ENCODE results near the gene ICA1. TPM values are rescaled to one million over a fixed set of nuclear protein-coding genes. Genes with fewer than 3 reads are reported as not detected.

Gene ICA1
- total and polyA plus RNA-seq, 2 donors (not counting 3 experiments of a cell fraction or from before 2014, with no cell fraction given) = 19.0 to 47.1 TPM

DNA sequence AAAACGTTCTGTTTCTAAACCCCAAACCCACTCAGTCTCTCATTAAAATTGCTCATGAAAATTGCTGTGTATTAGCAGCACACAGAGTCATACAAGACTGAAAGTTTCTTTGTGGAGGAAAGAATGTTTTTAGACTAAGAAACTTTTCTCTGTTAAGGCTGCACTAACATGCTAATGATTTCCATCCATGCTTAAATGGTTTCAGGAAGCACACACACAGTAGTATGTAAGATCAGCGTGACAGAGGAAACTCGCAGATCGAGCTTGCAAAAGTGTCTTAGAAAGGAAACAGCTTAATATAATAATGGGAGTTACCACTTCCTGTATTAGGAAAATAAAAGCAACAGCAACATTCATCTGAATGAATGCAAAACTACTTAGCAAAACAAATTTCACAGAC is 112.7 kb downstream of the ICA1 start:
- Histone ChIP-seq H3K4me3 (replicated peaks in 1 of 3; ENCODE audit: insufficient read depth in 1 of 3, low read depth in 1 of 3, low read length in 3 of 3) (no peak overlapping the region), H3K79me2 (ENCODE audit: control insufficient read depth, insufficient read depth, low read length) (no peaks in the 10 kb centered on the region), H3K27me3 (ENCODE audit: control insufficient read depth in 2 of 2, insufficient read depth in 2 of 2, low read length in 2 of 2) (no peaks in the 10 kb centered on the region), H3K4me1 (ENCODE audit: control insufficient read depth, extremely low read depth, insufficient read depth, low read length) (peaks cover 11% of the 10 kb centered on the region), H3K9ac (replicated peaks; ENCODE audit: extremely low read depth, insufficient read depth, low read length) (no peak overlapping the region), H3K27ac (ENCODE audit: insufficient read depth, low read depth, low read length) (no peak overlapping the region), H3K36me3 (ENCODE audit: control insufficient read depth in 2 of 2, extremely low read depth in 1 of 2, insufficient read depth in 2 of 2, low read length in 2 of 2) (no peaks in the 10 kb centered on the region), H4K20me1 (replicated peaks; ENCODE audit: control insufficient read depth, extremely low read depth, insufficient read depth, low read length) (no peaks in the 10 kb centered on the region), H3K9me1 (replicated peaks; ENCODE audit: control insufficient read depth, extremely low read depth, insufficient read depth, low read length) (no peaks in the 10 kb centered on the region), H2AFZ (ENCODE audit: low read depth, low read length) (no peak overlapping the region), H3K4me2 (ENCODE audit: insufficient read depth, low read length) (peak overlapping the region; percentile 5), H3K9me3 (replicated peaks; ENCODE audit: control insufficient read depth, insufficient read depth, low read length) (no peaks in the 10 kb centered on the region)
- ChIA-PET POLR2A (no interaction called here), CTCF (interaction anchor here (0.7 to 1.4 kb wide), 4 partner anchors 9 to 41 kb away, joined by 3 to 4 read pairs (median 4); no protein-coding TSS in a partner anchor)
- no TSS peak for BruUV-seq (replicated peaks)
- dilution Hi-C loops (cut with MboI; ENCODE audit: extremely low pct_ligation_motif_present, low sequenced_read_pairs) = no loop called here
- peak; percentile 63 for DNase-seq (ENCODE audit: low read depth, low spot score)
- intact Hi-C loops (cut with micrococcal nuclease) = no loop called here
- FAIRE-seq = peak; percentile 70
- no peak for TF ChIP-seq MYC (IDR thresholded peaks at IDR 0.05; ENCODE audit: low read depth, low read length)

GRCh38 chr7:8147760-8148463 is 114.1 kb downstream of the ICA1 start:
- BruUV-seq (replicated peaks) = no TSS peak
- Histone ChIP-seq H3K4me2 (ENCODE audit: insufficient read depth, low read length) (no peak overlapping the region), H3K27me3 (ENCODE audit: control insufficient read depth in 2 of 2, insufficient read depth in 2 of 2, low read length in 2 of 2) (no peaks in the 10 kb centered on the region), H3K9me1 (replicated peaks; ENCODE audit: control insufficient read depth, extremely low read depth, insufficient read depth, low read length) (no peaks in the 10 kb centered on the region), H3K4me1 (ENCODE audit: control insufficient read depth, extremely low read depth, insufficient read depth, low read length) (peaks cover 11% of the 10 kb centered on the region), H3K9me3 (replicated peaks; ENCODE audit: control insufficient read depth, insufficient read depth, low read length) (no peaks in the 10 kb centered on the region), H3K79me2 (ENCODE audit: control insufficient read depth, insufficient read depth, low read length) (no peaks in the 10 kb centered on the region), H4K20me1 (replicated peaks; ENCODE audit: control insufficient read depth, extremely low read depth, insufficient read depth, low read length) (no peaks in the 10 kb centered on the region), H3K36me3 (ENCODE audit: control insufficient read depth in 2 of 2, extremely low read depth in 1 of 2, insufficient read depth in 2 of 2, low read length in 2 of 2) (peaks cover 0 to 5% of the 10 kb centered on the region in 2 experiments), H2AFZ (ENCODE audit: low read depth, low read length) (no peak overlapping the region), H3K4me3 (replicated peaks in 1 of 3; ENCODE audit: insufficient read depth in 1 of 3, low read depth in 1 of 3, low read length in 3 of 3) (no peak overlapping the region), H3K9ac (replicated peaks; ENCODE audit: extremely low read depth, insufficient read depth, low read length) (no peak overlapping the region), H3K27ac (ENCODE audit: insufficient read depth, low read depth, low read length) (no peak overlapping the region)
- DNase-seq (ENCODE audit: low read depth, low spot score) (no peak), FAIRE-seq (no peak)
- ChIA-PET CTCF (no interaction called here), POLR2A (no interaction called here)
- dilution Hi-C loops (cut with MboI; ENCODE audit: extremely low pct_ligation_motif_present, low sequenced_read_pairs) = no loop called here
- intact Hi-C loops (cut with micrococcal nuclease) = no loop called here
- no peak for TF ChIP-seq FOS (IDR thresholded peaks at IDR 0.05; ENCODE audit: borderline replicate concordance, insufficient read depth, low read length)
- no peak for TF ChIP-seq POLR2A (IDR thresholded peaks at IDR 0.05; ENCODE audit: low read depth, low read length)
- TF ChIP-seq MYC (IDR thresholded peaks at IDR 0.05; ENCODE audit: low read depth, low read length) = no peak
- TF ChIP-seq GATA2 (IDR thresholded peaks at IDR 0.05; ENCODE audit: insufficient read depth, insufficient read length, low read depth, low read length) = no peak
- TF ChIP-seq CTCF (IDR thresholded peaks at IDR 0.05; ENCODE audit: extremely low read depth in 1 of 2, insufficient read depth in 1 of 2, low read depth in 1 of 2, low read length in 2 of 2) = no peak
- no peak for TF ChIP-seq EZH2 (IDR thresholded peaks at IDR 0.05; ENCODE audit: borderline replicate concordance, low read depth, low read length, severe bottlenecking)
- TF ChIP-seq POLR2AphosphoS5 (IDR thresholded peaks at IDR 0.05; ENCODE audit: insufficient read depth, low read depth, low read length) = no peak
- TF ChIP-seq JUN (IDR thresholded peaks at IDR 0.05; ENCODE audit: borderline replicate concordance, insufficient read depth, insufficient read length, low read depth) = no peak
- TF ChIP-seq, protein P1, sequence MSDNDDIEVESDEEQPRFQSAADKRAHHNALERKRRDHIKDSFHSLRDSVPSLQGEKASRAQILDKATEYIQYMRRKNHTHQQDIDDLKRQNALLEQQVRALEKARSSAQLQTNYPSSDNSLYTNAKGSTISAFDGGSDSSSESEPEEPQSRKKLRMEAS (IDR thresholded peaks at IDR 0.05; ENCODE audit: insufficient read depth, insufficient read length) = no peak

All from endothelial cell of umbilical vein (primary cell).